Heart left ventricle (tissue), 16 donors: Measurements from ENCODE around the gene FOXL1. TPM values are rescaled to one million over a fixed set of nuclear protein-coding genes. Genes with fewer than 3 reads are reported as not detected.

ENCODE experiments used
- ATAC-seq, 4 donors: fragments of 200-7000 bp; cut with Tn5 transposase; one replicate each; pipeline ENCODE4 v1.9.1; 2020 to 2022; ENCODE audit warnings: moderate library complexity in 4 of 4, mild to moderate bottlenecking in 3 of 4, moderate number of reproducible peaks in 1 of 4
- DNase-seq, 5 donors: peaks; one replicate each; pipeline ENCODE4 v3.0.0-alpha.2; 2020
- H3K27ac ChIP-seq, 12 donors: fragments of 200-600 bp; sonication (generic) in 4 of 12; one replicate each; pipeline versions ENCODE4 v1.5.0 to v1.8.0; 2016 to 2022; ENCODE audit warnings: mild to moderate bottlenecking in 2 of 12
- H3K27me3 ChIP-seq, 9 donors: fragments of 200-600 bp; sonication (generic) in 2 of 9; one replicate each; pipeline versions ENCODE4 v1.5.1 to v1.8.0; 2016 to 2022; ENCODE audit warnings: mild to moderate bottlenecking in 3 of 9
- H3K36me3 ChIP-seq, 9 donors: fragments of 200-600 bp; sonication (generic) in 2 of 9; one replicate each; pipeline versions ENCODE4 v1.5.0 to v1.8.0; 2018 to 2022; ENCODE audit warnings: mild to moderate bottlenecking in 2 of 9
- H3K4me1 ChIP-seq, 12 donors: fragments of 200-600 bp; sonication (generic) in 4 of 12; one replicate each; pipeline versions ENCODE4 v1.5.0 to v1.8.0; 2016 to 2022; ENCODE audit warnings: mild to moderate bottlenecking in 3 of 12
- H3K4me3 ChIP-seq, 12 donors: fragments of 200-600 bp; sonication (generic) in 4 of 12; one replicate each; pipeline versions ENCODE4 v1.5.0 to v1.8.0; 2017 to 2022; ENCODE audit warnings: mild to moderate bottlenecking in 9 of 12, moderate library complexity in 4 of 12
- H3K9me3 ChIP-seq, 12 donors: fragments of 200-600 bp; sonication (generic) in 4 of 12; one replicate each; pipeline versions ENCODE4 v1.5.0 to v1.8.0; 2016 to 2022; ENCODE audit warnings: mild to moderate bottlenecking in 1 of 12
- POLR2A ChIP-seq, 2 donors: fragments of 450-650 bp; IDR thresholded peaks; one replicate each; pipeline ENCODE4 v1.6.1; 2017; ENCODE audit warnings: antibody characterized with exemption in 2 of 2, mild to moderate bottlenecking in 2 of 2, moderate library complexity in 2 of 2
- WGBS, 4 donors: extraction: QIAGEN DNeasy Blood & Tissue Kit in 2 of 4; methylation state at CpG; one replicate each; pipeline versions ENCODE4 v1.1.5 to v1.1.7; 2013 to 2018; 5-methylcytosine and 5-hydroxymethylcytosine counted together
- intact Hi-C, 10 donors: fragments of 100-400 bp; cut with DNase I; formaldehyde crosslinking; loops; one replicate each; pipeline versions ENCODE4 v1.11.1 to v1.14.2; 2022
- polyA plus RNA-seq, 2 donors: library from polyadenylated mRNA; stranded (reverse); fragments of 200-250 nt; gene quantifications; one replicate each; pipeline ENCODE4 v1.2.3, GENCODE V29; 2013
- total RNA-seq, 9 donors: library from RNA; depleted of rRNA in 2 of 9; stranded (reverse); fragments of >200 nt in 2 of 9; fragmentation: NEBNext Ultra II Directional in 3 of 9; extraction: Animal tissue kit (Norgen Biotek cat#: 25700) in 3 of 9; gene quantifications; one replicate each; pipeline versions ENCODE4 v1.1.0 to v1.2.4, GENCODE V29; 2016 to 2023
- TF ChIP-seq, protein P1 (sequence below), 12 donors: fragments of 200-600 bp; sonication (generic) in 4 of 12; IDR thresholded peaks; one replicate each; pipeline versions ENCODE4 v1.5.0 to v1.8.0; 2018 to 2022; ENCODE audit warnings: antibody characterized with exemption in 12 of 12, mild to moderate bottlenecking in 5 of 12
- donor health status: ischemic (EF 13 %, LVEDD 7.1; RV severe dilation, severe dysfunction).
- donor health status: healthy with polysubstance abuse.
- donor health status: DM: no; HTN: yes; CAD: no.
- donor health status: DM: no; HTN: no; CAD: no.
- donor health status: ischemic (EF 25% LVEDD 6.9; RV normal size, moderate dysfunction).
- donor health status: ischemic (EF 25% LVEDD 5.7; RV mildly dilated, moderate dysfunction).
- donor health status: healthy.
- donor health status: DM: yes; HTN: yes; CAD: no.
- donor health status: ischemic (EF 35%, LVEDD 5.7; RV mildly dilated, moderate dysfunction).
- donor health status: nonischemic (EF 11% LVEDD 7.7; RV severe dilation, severe dysfunction).
- donor health status: DM: yes; HTN: yes; CAD: no.
- donor health status: PGD.
- donor health status: ischemic (EF 29% LVEDD 5.4; RV normal size, mild dysfunction).
- donor health status: nonischemic (EF 23%, LVEDD 6.1; RV moderate dilation, normal function).

FOXL1 gene
- total and polyA plus RNA-seq, 11 donors, result 0.44 to 1.4 (median 0.69) TPM

DNA sequence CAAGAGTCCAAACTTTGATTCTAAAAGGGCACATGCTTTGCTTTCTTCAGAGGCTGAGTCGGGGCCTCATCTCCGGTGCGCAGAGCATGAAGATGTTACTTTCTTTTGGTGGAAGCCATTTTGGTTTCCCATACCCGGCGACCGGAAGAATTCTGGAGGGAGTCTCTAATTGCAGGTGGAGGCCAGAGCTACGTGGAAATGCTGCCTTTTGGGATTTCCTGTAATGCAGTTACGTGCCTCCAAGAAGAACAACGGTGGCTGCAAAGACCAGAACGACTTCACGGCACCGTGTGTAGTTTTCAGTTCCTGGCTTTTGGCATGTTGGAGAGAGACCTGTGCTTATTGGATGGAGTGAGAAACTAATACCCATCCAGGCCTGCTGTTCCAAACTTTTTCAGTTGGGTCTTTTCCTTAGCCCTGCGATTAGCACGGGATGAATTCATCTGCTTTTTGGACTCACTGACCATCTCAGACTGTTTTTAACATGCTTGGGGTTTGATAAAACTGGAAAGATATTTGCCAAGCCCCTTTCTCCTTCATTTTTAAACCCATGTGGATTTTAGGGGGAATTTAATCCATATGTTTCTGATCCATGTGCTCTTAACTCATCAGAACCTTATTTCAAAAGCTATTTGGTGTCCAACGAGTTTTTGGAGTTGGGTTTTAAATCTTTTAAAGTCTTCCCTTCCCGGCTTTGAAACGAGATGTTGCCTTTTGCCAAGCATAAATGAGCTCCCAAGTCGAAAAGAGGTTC, 19.0 kb downstream of the FOXL1 start:
- 75 to 78% (median 77%) methylated on average over 18 of the region's 18 CpGs for WGBS, 4 donors
- Histone ChIP-seq H3K27me3 (peaks cover 0 to 25% (median 4%) of the 10 kb centered on the region in 9 donors), H3K27ac (no peak overlapping the region), H3K4me1 (no peaks in the 10 kb centered on the region), H3K4me3 (no peak overlapping the region), H3K36me3 (no peaks in the 10 kb centered on the region), H3K9me3 (no peaks in the 10 kb centered on the region)
- no peak for ATAC-seq
- intact Hi-C loops, result no loop called here
- TF ChIP-seq, protein P1, sequence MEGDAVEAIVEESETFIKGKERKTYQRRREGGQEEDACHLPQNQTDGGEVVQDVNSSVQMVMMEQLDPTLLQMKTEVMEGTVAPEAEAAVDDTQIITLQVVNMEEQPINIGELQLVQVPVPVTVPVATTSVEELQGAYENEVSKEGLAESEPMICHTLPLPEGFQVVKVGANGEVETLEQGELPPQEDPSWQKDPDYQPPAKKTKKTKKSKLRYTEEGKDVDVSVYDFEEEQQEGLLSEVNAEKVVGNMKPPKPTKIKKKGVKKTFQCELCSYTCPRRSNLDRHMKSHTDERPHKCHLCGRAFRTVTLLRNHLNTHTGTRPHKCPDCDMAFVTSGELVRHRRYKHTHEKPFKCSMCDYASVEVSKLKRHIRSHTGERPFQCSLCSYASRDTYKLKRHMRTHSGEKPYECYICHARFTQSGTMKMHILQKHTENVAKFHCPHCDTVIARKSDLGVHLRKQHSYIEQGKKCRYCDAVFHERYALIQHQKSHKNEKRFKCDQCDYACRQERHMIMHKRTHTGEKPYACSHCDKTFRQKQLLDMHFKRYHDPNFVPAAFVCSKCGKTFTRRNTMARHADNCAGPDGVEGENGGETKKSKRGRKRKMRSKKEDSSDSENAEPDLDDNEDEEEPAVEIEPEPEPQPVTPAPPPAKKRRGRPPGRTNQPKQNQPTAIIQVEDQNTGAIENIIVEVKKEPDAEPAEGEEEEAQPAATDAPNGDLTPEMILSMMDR (IDR thresholded peaks at IDR 0.05), result no peak
- TF ChIP-seq POLR2A (IDR thresholded peaks at IDR 0.05), result no peak
- no peak for DNase-seq

DNA sequence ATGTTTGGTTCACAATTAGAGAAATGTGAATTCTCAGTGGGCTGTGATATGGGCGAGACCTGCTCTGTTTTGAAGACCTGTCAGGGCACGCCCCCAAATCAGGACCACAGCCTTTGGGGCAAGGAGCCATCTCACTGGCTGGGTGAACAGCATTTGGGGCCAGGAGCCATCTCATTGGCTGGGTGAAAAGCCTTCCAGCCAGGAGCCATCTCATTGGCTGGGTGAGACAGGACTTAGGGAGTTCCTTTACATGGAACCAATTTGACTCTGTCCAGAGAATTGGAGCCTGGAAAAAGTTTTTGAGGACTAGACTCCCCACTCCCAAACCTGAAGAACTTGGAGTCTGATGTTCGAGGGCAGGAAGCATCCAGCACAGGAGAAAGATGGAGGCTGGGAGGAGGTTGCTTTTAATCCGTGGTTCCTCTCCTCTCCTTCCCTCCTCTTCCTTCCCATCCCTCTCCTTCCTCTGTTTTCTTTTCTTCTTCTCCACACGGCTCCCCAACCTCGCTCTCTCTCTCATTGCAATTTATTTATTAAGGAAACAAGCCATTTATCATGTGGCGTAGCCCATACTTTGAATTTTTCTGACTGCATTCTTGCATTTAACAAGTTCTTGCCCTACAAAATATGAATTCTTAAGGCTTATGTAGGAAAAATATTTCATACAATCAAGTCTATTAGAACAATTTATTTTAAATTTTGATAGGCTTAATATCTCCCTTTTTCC, 19.7 kb downstream of the FOXL1 start:
- TF ChIP-seq, protein P1 (IDR thresholded peaks at IDR 0.05), result no peak
- no peak for TF ChIP-seq POLR2A (IDR thresholded peaks at IDR 0.05)
- Histone ChIP-seq H3K27me3 (peaks cover 0 to 18% (median 4%) of the 10 kb centered on the region in 9 donors), H3K27ac (no peak overlapping the region)

DNA sequence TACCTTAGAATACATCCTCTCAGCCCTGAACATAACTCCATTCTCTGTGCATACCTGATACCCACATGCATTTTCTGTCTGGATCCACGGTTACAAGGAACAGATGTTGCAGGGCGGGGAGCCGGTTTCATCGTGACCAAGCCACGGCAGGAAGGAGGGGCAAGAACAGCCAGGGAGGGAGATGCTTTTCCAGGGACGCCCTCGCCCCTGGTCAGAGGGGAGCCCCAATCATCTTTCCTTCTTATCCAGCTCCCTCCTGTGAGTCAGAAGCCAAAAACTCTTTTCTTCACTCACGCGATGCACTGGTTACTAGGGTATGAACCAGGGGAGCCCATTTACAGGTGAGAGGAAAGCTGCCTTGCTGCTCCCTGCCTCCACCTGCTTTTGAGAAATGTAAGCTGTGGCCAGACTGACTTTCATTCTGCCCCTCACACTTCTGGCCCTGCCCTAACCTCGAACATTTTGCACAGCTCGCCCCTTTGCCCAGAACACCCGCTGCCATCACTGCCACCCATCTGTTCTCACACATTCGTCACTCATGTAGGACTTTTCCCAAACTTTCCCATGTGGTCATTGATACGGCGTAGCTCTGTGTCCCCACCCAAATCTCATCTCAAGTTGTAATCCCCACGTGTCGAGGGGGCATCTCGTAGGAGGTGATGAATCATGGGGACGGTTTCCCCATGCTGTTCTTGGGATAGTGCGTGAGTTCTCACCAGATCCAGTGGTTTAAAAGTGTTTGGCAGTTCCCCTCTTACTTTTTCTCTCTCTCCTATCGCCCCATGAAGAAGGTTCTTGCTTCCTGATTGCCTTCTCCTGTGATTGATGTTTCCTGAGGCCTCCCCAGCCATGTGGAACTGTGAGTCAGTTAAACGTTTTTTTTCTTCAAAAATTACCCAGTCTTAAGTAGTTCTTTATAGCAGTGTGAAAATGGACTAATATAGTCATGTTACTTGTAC, 20.5 kb downstream of the FOXL1 start:
- no peak for ATAC-seq
- peaks cover 0 to 17% (median 0%) of the 10 kb centered on the region in 9 donors for H3K27me3 ChIP-seq
- H3K36me3 ChIP-seq, result no peaks in the 10 kb centered on the region

More for the DNA sequence above, 19.7 kb downstream of the FOXL1 start:
- Histone ChIP-seq H3K4me1 (peaks cover 0 to 4% (median 0%) of the 10 kb centered on the region in 12 donors), H3K4me3 (no peak overlapping the region), H3K36me3 (no peaks in the 10 kb centered on the region), H3K9me3 (no peaks in the 10 kb centered on the region)
- ATAC-seq (no peak), DNase-seq (no peak)
- WGBS, 4 donors, result 68 to 78% (median 71%) methylated on average over 6 to 7 of the region's 7 CpGs
- intact Hi-C loops, result no loop called here

More for the DNA sequence above, 20.5 kb downstream of the FOXL1 start:
- DNase-seq, result no peak
- Histone ChIP-seq H3K27ac (no peak overlapping the region), H3K4me1 (peaks cover 0 to 4% (median 0%) of the 10 kb centered on the region in 12 donors), H3K4me3 (no peak overlapping the region), H3K9me3 (no peaks in the 10 kb centered on the region)
- 70 to 74% (median 73%) methylated on average over 22 of the region's 22 CpGs for whole genome bisulfite sequencing, 4 donors
- intact Hi-C loops, result no loop called here
- TF ChIP-seq POLR2A (IDR thresholded peaks at IDR 0.05), result no peak
- TF ChIP-seq, protein P1 (IDR thresholded peaks at IDR 0.05), result no peak
